Endothelial cell (in vitro differentiated cells): ENCODE measurements around the gene LAPTM5. TPM values are rescaled to one million over a fixed set of nuclear protein-coding genes. Genes with fewer than 3 reads are reported as not detected.
"Not testable (repeated sequence)": the region's sequence is repeated elsewhere in the genome, so short reads cannot be mapped to it uniquely, and the experiment has no call there.

ENCODE experiments used
- DNase-seq: peaks from one replicate; pipeline ENCODE4 v3.0.0; 2021; ENCODE audit warnings: low spot score
- H3K27ac Mint-ChIP-seq: one replicate; pipeline ENCODE4 v1.8.0; 2021; ENCODE audit warnings: mixed read lengths, inconsistent platforms; ENCODE audit not compliant: unreplicated experiment
- H3K27me3 Mint-ChIP-seq: one replicate; pipeline ENCODE4 v1.8.0; 2021; ENCODE audit warnings: mild to moderate bottlenecking, moderate library complexity, mixed read lengths, inconsistent platforms; ENCODE audit not compliant: unreplicated experiment
- H3K36me3 Mint-ChIP-seq: one replicate; pipeline ENCODE4 v1.8.0; 2021; ENCODE audit warnings: mild to moderate bottlenecking, low read depth, mixed read lengths, inconsistent platforms; ENCODE audit not compliant: unreplicated experiment
- H3K4me1 Mint-ChIP-seq: one replicate; pipeline ENCODE4 v1.8.0; 2021; ENCODE audit warnings: mild to moderate bottlenecking, mixed read lengths, inconsistent platforms; ENCODE audit not compliant: unreplicated experiment
- H3K4me3 Mint-ChIP-seq: one replicate; pipeline ENCODE4 v1.8.0; 2021; ENCODE audit warnings: mild to moderate bottlenecking, mixed read lengths, inconsistent platforms; ENCODE audit not compliant: unreplicated experiment
- H3K9me3 Mint-ChIP-seq: one replicate; pipeline ENCODE4 v1.8.0; 2021; ENCODE audit warnings: mixed read lengths, inconsistent platforms; ENCODE audit not compliant: unreplicated experiment
- total RNA-seq: library from RNA; stranded (reverse); fragmentation: NEBNext Ultra II Directional; extraction: Animal tissue kit (Norgen Biotek cat#: 25700); gene quantifications from one replicate; pipeline ENCODE4 v1.2.1, GENCODE V29; 2021; ENCODE audit not compliant: unreplicated experiment
- TF ChIP-seq, protein P1 (sequence below): fragments of 200-600 bp; sonication (generic); IDR thresholded peaks from one replicate; pipeline ENCODE4 v1.5.0; 2021; ENCODE audit warnings: antibody characterized with exemption; ENCODE audit not compliant: unreplicated experiment

The LAPTM5 gene
- total RNA-seq, 1 donor from 2014 or later = 80.5 TPM

DNA sequence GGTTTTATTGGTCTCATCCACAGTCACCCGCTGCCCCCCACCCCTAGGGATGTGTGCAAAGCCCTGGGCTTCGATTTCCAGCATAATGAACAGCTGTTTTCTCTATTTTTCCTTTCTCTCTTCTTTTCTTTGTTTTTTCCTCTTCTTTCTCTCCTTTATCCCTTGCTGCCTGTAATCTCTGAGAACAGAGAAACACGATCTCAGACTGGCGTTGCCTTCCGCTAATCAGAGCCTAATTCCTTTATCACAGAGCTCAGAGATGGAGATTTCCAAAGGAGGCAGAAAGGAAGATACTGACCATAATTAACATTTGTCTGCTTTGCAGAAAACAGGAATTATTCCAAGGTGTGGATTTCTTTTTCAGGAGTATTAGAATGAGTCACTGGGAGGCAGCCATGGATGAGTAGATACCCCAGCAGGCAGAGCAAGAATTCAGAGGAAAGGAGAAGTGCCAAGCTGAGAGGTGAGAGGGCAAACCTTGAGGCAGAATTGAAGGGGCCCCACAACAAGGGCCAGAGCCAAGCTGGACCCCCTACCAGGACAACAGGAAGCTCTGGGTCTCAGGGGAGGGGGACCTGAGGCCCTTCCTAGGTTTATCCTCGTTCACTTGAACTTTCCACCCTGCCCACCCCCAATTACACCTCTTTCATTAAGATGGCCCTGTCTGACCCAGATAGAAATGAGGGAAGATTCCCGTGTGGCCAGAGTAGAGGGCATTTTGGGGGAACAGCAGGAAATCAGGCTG lies 67.5 kb downstream of the LAPTM5 start:
- DNase-seq = no peak
- TF ChIP-seq, protein P1, sequence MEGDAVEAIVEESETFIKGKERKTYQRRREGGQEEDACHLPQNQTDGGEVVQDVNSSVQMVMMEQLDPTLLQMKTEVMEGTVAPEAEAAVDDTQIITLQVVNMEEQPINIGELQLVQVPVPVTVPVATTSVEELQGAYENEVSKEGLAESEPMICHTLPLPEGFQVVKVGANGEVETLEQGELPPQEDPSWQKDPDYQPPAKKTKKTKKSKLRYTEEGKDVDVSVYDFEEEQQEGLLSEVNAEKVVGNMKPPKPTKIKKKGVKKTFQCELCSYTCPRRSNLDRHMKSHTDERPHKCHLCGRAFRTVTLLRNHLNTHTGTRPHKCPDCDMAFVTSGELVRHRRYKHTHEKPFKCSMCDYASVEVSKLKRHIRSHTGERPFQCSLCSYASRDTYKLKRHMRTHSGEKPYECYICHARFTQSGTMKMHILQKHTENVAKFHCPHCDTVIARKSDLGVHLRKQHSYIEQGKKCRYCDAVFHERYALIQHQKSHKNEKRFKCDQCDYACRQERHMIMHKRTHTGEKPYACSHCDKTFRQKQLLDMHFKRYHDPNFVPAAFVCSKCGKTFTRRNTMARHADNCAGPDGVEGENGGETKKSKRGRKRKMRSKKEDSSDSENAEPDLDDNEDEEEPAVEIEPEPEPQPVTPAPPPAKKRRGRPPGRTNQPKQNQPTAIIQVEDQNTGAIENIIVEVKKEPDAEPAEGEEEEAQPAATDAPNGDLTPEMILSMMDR = no peak
- Mint-ChIP-seq H3K27me3 (peaks cover 13% of the 10 kb centered on the region), H3K27ac (no peak overlapping the region), H3K4me3 (no peak overlapping the region), H3K4me1 (peaks cover 3% of the 10 kb centered on the region), H3K9me3 (no peaks in the 10 kb centered on the region), H3K36me3 (no peaks in the 10 kb centered on the region)

DNA sequence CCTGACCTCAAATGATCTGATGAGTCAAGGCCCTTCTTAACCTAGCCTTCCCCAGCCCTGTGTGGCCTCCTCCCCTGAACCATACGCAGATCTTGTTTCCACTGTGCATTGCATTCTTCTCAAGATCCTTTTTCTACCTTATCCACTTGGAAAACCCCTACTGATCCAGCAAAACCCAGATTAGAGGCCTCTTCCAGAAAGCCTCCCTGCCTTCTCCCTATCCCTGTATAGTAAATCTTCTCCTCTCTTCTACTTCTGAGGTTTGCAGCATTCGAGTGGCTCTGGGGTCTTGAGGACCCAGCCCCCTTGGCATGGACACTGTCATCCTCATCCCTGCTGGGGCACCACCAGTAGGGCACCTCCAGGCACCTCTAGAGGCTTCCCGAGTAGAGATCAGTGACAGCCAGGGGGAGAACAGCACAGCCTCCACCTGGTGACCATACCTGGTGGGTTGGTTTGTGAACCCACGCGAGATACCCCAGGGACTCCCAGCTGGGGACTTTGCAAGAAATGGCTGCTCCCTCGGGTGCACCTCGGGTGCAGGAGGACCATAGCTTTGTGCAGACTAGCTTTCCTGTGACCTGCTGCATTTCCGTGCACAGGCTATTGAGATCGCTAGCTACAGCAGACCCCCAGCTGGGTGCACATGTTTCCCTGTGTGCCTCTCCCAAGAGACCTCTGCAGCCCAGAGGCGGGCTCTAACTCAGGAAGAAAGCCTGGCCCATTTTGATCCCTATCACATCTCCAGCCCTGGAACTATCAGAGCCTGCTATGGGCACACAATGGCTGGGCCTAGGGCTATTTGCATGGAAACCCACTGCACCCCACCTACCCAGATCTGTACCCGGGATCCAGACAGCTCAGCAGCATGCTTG lies 68.4 kb downstream of the LAPTM5 start:
- TF ChIP-seq, protein P1 = no peak
- peaks cover 16% of the 10 kb centered on the region for H3K27me3 Mint-ChIP-seq
- no peak overlapping the region for H3K27ac Mint-ChIP-seq
- H3K4me1 Mint-ChIP-seq = peaks cover 3% of the 10 kb centered on the region
- no peaks in the 10 kb centered on the region for H3K36me3 Mint-ChIP-seq
- no peaks in the 10 kb centered on the region for H3K9me3 Mint-ChIP-seq
- H3K4me3 Mint-ChIP-seq = no peak overlapping the region
- DNase-seq = no peak

DNA sequence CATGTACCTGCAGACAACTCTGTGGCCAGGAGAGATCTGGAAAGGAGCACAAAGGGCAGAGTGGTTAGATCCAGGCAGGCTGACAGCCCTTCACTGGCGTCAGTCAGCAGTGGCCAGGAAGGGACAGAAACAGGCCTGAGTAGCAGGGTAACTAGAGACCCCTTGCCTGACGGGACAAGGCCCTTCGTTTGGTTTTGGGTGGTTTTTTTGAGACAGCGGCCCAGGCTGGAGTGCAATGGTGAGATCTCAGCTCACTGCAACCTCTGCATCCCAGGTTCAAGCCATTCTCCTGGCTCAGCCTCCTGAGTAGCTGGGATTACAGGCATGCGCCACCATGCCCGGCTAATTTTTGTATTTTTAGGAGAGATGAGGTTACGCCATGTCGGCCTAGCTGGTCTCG lies 69.1 kb downstream of the LAPTM5 start:
- DNase-seq, H3K27ac Mint-ChIP-seq, H3K4me1 Mint-ChIP-seq, H3K9me3 Mint-ChIP-seq, H3K36me3 Mint-ChIP-seq, H3K4me3 Mint-ChIP-seq: not testable (repeated sequence)
- peaks cover 18% of the 10 kb centered on the region for H3K27me3 Mint-ChIP-seq

DNA sequence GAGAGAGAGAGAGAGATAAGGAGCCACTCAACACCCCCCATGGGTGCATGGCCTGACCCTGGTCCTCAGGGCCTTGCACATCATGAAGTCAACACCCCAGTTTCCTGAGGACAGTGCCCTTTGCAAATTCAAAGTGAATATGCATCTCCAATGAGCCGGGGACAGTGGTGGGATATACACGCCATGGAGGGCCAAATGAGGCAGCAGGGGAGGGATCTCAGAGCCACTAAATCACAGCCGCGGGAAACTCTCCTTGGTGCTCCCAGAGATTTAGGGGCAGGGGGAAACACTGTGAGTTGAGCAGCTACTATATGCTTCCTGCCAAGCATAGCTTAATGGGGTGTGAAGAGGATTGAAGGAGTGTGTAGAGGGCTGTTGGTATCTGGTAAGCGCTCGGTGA lies 69.7 kb downstream of the LAPTM5 start:
- no peak overlapping the region for H3K4me3 Mint-ChIP-seq
- TF ChIP-seq, protein P1 = no peak
- H3K9me3 Mint-ChIP-seq = no peaks in the 10 kb centered on the region
- H3K27me3 Mint-ChIP-seq = peaks cover 18% of the 10 kb centered on the region
- DNase-seq = no peak
- H3K4me1 Mint-ChIP-seq = peaks cover 3% of the 10 kb centered on the region
- H3K36me3 Mint-ChIP-seq = no peaks in the 10 kb centered on the region
- H3K27ac Mint-ChIP-seq = no peak overlapping the region

DNA sequence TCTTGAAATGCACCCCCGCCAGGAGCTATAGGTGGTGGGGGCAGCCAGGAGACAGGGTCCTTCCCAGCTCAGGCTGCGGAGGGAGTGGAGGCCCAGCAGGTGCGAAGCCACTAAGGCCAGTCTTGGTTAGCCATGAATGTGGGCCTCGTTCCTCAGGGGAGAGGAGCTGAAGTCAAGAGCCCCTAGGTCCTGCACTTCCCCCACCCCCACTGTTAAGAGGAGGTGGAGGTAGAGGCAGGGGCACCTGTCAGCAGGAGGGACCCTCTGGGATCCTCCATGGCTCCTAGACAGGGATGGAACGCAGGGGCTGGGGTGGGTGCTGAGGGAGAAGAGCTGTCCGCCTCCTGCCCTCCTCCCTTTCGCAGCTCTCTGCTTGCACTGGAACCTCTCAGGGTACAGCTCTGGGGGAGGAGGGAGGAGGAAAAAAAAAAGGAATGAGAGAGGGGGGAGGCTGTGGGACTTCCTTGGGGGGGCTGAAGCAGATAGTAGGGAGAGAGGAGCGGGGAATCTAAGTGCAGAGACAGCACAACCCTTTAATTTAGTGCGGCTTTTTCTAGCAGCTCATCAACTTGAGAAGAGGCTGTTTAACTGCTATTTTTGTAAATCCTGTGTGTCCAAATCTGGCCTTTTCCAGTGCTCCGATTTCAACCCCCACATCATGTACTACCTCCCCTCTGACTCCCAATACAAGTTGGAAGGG lies 71.2 kb downstream of the LAPTM5 start:
- Mint-ChIP-seq H3K27me3 (peaks cover 16% of the 10 kb centered on the region), H3K4me3 (no peak overlapping the region), H3K27ac (no peak overlapping the region), H3K36me3 (no peaks in the 10 kb centered on the region), H3K4me1 (peaks cover 3% of the 10 kb centered on the region), H3K9me3 (no peaks in the 10 kb centered on the region)
- DNase-seq = no peak
- TF ChIP-seq, protein P1 = no peak
